MM.1S (cell line): ENCODE results near the gene LRRC4C.

Experiments used
- DNase-seq: peaks from one replicate; pipeline ENCODE4 v3.0.0-alpha.2; 2015
- H2AFZ ChIP-seq: fragments of 300-600 bp; sonication (generic); 2 replicates; pipeline ENCODE4 v1.6.0; 2016; ENCODE audit warnings: antibody characterized with exemption, low read length
- H3F3A ChIP-seq: fragments of 300-600 bp; sonication (generic); 2 replicates; pipeline ENCODE4 v1.6.1; 2016; ENCODE audit warnings: mild to moderate bottlenecking, antibody characterized with exemption, low read length, moderate library complexity, mixed read lengths; ENCODE audit not compliant: insufficient read depth
- H3K27ac ChIP-seq: fragments of 300-600 bp; sonication (generic); 2 replicates; pipeline ENCODE4 v1.5.1; 2016; ENCODE audit warnings: mild to moderate bottlenecking, low read length
- H3K27me3 ChIP-seq: fragments of 300-600 bp; sonication (generic); replicated peaks from 2 replicates; pipeline ENCODE4 v1.6.0; 2016; ENCODE audit warnings: low read length; ENCODE audit not compliant: insufficient read depth
- H3K36me3 ChIP-seq: fragments of 300-600 bp; sonication (generic); replicated peaks from 2 replicates; pipeline ENCODE4 v1.6.1; 2016; ENCODE audit warnings: mild to moderate bottlenecking, low read length, mixed read lengths; ENCODE audit not compliant: insufficient read depth
- H3K4me1 ChIP-seq: fragments of 300-600 bp; sonication (generic); 2 replicates; pipeline ENCODE4 v1.6.1; 2016; ENCODE audit warnings: low read length, mixed read lengths
- H3K4me2 ChIP-seq: fragments of 300-600 bp; sonication (generic); 2 replicates; pipeline ENCODE4 v1.6.0; 2016; ENCODE audit warnings: low read depth, low read length
- H3K4me3 ChIP-seq: fragments of 300-600 bp; sonication (generic); 2 replicates; pipeline ENCODE4 v1.5.1; 2016; ENCODE audit warnings: low read length, mixed read lengths
- H3K79me2 ChIP-seq: fragments of 300-600 bp; sonication (generic); 2 replicates; pipeline ENCODE4 v1.6.1; 2016; ENCODE audit warnings: mixed run types, low read length, mixed read lengths
- H3K9ac ChIP-seq: fragments of 300-600 bp; sonication (generic); 2 replicates; pipeline ENCODE4 v1.6.1; 2016; ENCODE audit warnings: low read length, mixed read lengths
- H3K9me2 ChIP-seq: fragments of 300-600 bp; sonication (generic); replicated peaks from 2 replicates; pipeline ENCODE4 v1.6.1; 2016; ENCODE audit warnings: mild to moderate bottlenecking, low read length, mixed read lengths; ENCODE audit not compliant: insufficient read depth
- H3K9me3 ChIP-seq: fragments of 300-600 bp; sonication (generic); replicated peaks from 2 replicates; pipeline ENCODE4 v1.6.1; 2016; ENCODE audit warnings: mild to moderate bottlenecking, low read length, mixed read lengths; ENCODE audit not compliant: insufficient read depth
- H4K20me1 ChIP-seq: fragments of 300-600 bp; sonication (generic); 2 replicates; pipeline ENCODE4 v1.6.1; 2016; ENCODE audit warnings: mild to moderate bottlenecking, low read length, moderate library complexity, mixed read lengths; ENCODE audit not compliant: insufficient read depth
- EZH2 ChIP-seq: fragments of 300-600 bp; sonication (generic); optimal IDR thresholded peaks from 2 replicates; pipeline ENCODE3; 2017; ENCODE audit warnings: low read depth, mild to moderate bottlenecking, antibody characterized with exemption, low read length, mixed read lengths
- EZH2phosphoT487 ChIP-seq: fragments of 300-600 bp; sonication (generic); IDR thresholded peaks from 2 replicates; pipeline ENCODE4 v1.6.1; 2018; ENCODE audit warnings: antibody characterized with exemption, low read length
- TF ChIP-seq, protein P1 (sequence below): fragments of 300-600 bp; sonication (generic); IDR thresholded peaks from 2 replicates; pipeline ENCODE4 v1.5.1; 2016; ENCODE audit warnings: antibody characterized with exemption, low read length, mixed read lengths

LRRC4C gene

GRCh38 chr11:40679276-40679675 lies 780.2 kb downstream of the LRRC4C start:
- DNase-seq, result no peak
- H3K9me3 ChIP-seq, result no peaks in the 10 kb centered on the region

GRCh38 chr11:40647295-40647694 lies 812.2 kb downstream of the LRRC4C start:
- Histone ChIP-seq H3K79me2 (no peaks in the 10 kb centered on the region), H3K36me3 (no peaks in the 10 kb centered on the region), H3K9me2 (no peaks in the 10 kb centered on the region), H3K4me3 (no peak overlapping the region), H3K4me2 (no peak overlapping the region), H2AFZ (no peak overlapping the region), H4K20me1 (no peaks in the 10 kb centered on the region), H3K9me3 (no peaks in the 10 kb centered on the region), H3K9ac (no peak overlapping the region), H3K27me3 (no peaks in the 10 kb centered on the region), H3F3A (no peaks in the 10 kb centered on the region), H3K27ac (no peak overlapping the region), H3K4me1 (no peaks in the 10 kb centered on the region)
- DNase-seq, result no peak
- TF ChIP-seq, protein P1, sequence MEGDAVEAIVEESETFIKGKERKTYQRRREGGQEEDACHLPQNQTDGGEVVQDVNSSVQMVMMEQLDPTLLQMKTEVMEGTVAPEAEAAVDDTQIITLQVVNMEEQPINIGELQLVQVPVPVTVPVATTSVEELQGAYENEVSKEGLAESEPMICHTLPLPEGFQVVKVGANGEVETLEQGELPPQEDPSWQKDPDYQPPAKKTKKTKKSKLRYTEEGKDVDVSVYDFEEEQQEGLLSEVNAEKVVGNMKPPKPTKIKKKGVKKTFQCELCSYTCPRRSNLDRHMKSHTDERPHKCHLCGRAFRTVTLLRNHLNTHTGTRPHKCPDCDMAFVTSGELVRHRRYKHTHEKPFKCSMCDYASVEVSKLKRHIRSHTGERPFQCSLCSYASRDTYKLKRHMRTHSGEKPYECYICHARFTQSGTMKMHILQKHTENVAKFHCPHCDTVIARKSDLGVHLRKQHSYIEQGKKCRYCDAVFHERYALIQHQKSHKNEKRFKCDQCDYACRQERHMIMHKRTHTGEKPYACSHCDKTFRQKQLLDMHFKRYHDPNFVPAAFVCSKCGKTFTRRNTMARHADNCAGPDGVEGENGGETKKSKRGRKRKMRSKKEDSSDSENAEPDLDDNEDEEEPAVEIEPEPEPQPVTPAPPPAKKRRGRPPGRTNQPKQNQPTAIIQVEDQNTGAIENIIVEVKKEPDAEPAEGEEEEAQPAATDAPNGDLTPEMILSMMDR, result no peak
- TF ChIP-seq EZH2, result no peak

More at GRCh38 chr11:40679276-40679675, 780.2 kb downstream of the LRRC4C start:
- no peaks in the 10 kb centered on the region for H3F3A ChIP-seq
- H3K27me3 ChIP-seq, result no peaks in the 10 kb centered on the region
- H3K4me2 ChIP-seq, result no peak overlapping the region
- no peaks in the 10 kb centered on the region for H3K4me1 ChIP-seq
- no peaks in the 10 kb centered on the region for H3K79me2 ChIP-seq
- no peaks in the 10 kb centered on the region for H3K9me2 ChIP-seq
- no peaks in the 10 kb centered on the region for H4K20me1 ChIP-seq
- H3K36me3 ChIP-seq, result no peaks in the 10 kb centered on the region
- no peak overlapping the region for H3K4me3 ChIP-seq
- no peak overlapping the region for H3K27ac ChIP-seq
- H3K9ac ChIP-seq, result no peak overlapping the region
- TF ChIP-seq EZH2 (no peak), EZH2phosphoT487 (no peak)
- TF ChIP-seq, protein P1, result no peak
- H2AFZ ChIP-seq, result no peak overlapping the region

DNA sequence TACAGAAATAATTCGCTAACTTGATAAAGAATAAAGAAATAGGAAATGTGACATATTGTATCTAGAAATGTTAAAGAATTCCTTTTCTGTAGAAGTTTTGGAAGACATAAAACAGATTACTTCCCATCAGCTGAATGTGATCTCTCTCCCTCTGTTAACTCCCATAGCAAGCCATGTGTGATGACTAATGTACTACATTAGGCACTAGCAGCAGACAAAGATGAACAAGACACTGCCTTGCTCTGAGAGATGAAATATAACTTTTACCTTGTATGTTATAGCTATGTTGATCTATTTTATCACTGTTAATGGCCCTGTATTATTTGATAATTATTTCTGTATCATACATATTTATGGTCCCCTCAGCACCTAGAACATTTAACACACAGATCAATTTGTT lies 817.2 kb downstream of the LRRC4C start:
- H3K4me1 ChIP-seq, result no peaks in the 10 kb centered on the region
- no peak overlapping the region for H3K9ac ChIP-seq
- no peaks in the 10 kb centered on the region for H4K20me1 ChIP-seq
- no peak overlapping the region for H2AFZ ChIP-seq
- TF ChIP-seq, protein P1, result no peak
- no peak for TF ChIP-seq EZH2
- no peak for TF ChIP-seq EZH2phosphoT487
- no peak overlapping the region for H3K27ac ChIP-seq
- H3K4me3 ChIP-seq, result no peak overlapping the region
- H3K36me3 ChIP-seq, result no peaks in the 10 kb centered on the region
- no peaks in the 10 kb centered on the region for H3K9me2 ChIP-seq
- no peaks in the 10 kb centered on the region for H3K27me3 ChIP-seq
- no peaks in the 10 kb centered on the region for H3K79me2 ChIP-seq
- H3F3A ChIP-seq, result no peaks in the 10 kb centered on the region
- no peaks in the 10 kb centered on the region for H3K9me3 ChIP-seq
- H3K4me2 ChIP-seq, result no peak overlapping the region
- DNase-seq, result no peak

GRCh38 chr11:40619654-40620053 lies 839.8 kb downstream of the LRRC4C start:
- Histone ChIP-seq H3K4me1 (no peaks in the 10 kb centered on the region), H3K9ac (no peak overlapping the region), H3K4me2 (no peak overlapping the region), H3K9me2 (no peaks in the 10 kb centered on the region), H3F3A (no peaks in the 10 kb centered on the region), H3K27me3 (no peaks in the 10 kb centered on the region), H3K9me3 (no peaks in the 10 kb centered on the region), H3K36me3 (no peaks in the 10 kb centered on the region), H2AFZ (no peak overlapping the region), H3K4me3 (no peak overlapping the region), H3K27ac (no peak overlapping the region), H4K20me1 (no peaks in the 10 kb centered on the region), H3K79me2 (no peaks in the 10 kb centered on the region)
- TF ChIP-seq EZH2phosphoT487 (no peak), EZH2 (no peak)
- TF ChIP-seq, protein P1, result no peak
- no peak for DNase-seq
